A673 (cell line): ENCODE data around the gene BTN2A1.

Experiments used
- EZH2 ChIP-seq: fragments of 200-600 bp; sonication (generic); IDR thresholded peaks from 2 replicates; pipeline ENCODE4 v1.6.1; 2017; ENCODE audit warnings: borderline replicate concordance, low read depth, mild to moderate bottlenecking, mixed read lengths, antibody characterized with exemption, low read length; ENCODE audit not compliant: poor library complexity, severe bottlenecking
- TF ChIP-seq, protein P1 (sequence below): fragments of 300-800, 200-600 bp; sonication (generic); conservative IDR thresholded peaks from 2 replicates; pipeline ENCODE4 v1.5.1; 2017; ENCODE audit warnings: low read depth, mild to moderate bottlenecking, antibody characterized with exemption, low read length, moderate library complexity, mixed read lengths

DNA sequence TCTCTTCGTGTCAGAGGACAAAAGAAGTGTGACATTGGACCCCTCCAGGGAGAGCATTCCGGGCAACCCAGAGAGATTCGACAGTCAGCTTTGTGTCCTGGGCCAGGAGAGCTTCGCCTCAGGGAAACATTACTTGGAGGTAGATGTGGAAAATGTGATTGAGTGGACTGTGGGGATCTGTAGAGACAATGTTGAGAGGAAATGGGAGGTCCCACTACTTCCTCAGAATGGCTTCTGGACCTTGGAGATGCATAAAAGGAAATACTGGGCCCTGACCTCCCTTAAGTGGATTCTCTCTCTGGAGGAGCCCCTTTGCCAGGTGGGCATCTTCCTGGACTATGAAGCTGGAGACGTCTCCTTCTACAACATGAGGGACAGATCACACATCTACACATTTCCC lies 27.0 kb upstream of the BTN2A1 start:
- TF ChIP-seq, protein P1, sequence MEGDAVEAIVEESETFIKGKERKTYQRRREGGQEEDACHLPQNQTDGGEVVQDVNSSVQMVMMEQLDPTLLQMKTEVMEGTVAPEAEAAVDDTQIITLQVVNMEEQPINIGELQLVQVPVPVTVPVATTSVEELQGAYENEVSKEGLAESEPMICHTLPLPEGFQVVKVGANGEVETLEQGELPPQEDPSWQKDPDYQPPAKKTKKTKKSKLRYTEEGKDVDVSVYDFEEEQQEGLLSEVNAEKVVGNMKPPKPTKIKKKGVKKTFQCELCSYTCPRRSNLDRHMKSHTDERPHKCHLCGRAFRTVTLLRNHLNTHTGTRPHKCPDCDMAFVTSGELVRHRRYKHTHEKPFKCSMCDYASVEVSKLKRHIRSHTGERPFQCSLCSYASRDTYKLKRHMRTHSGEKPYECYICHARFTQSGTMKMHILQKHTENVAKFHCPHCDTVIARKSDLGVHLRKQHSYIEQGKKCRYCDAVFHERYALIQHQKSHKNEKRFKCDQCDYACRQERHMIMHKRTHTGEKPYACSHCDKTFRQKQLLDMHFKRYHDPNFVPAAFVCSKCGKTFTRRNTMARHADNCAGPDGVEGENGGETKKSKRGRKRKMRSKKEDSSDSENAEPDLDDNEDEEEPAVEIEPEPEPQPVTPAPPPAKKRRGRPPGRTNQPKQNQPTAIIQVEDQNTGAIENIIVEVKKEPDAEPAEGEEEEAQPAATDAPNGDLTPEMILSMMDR, result no peak
- no peak for TF ChIP-seq EZH2
